ENCODE data around the gene STN1. TPM values are rescaled to one million over a fixed set of nuclear protein-coding genes. Genes with fewer than 3 reads are reported as not detected.

The STN1 gene
- total RNA-seq, 1 donor from 2014 or later, result 33.9 TPM

DNA sequence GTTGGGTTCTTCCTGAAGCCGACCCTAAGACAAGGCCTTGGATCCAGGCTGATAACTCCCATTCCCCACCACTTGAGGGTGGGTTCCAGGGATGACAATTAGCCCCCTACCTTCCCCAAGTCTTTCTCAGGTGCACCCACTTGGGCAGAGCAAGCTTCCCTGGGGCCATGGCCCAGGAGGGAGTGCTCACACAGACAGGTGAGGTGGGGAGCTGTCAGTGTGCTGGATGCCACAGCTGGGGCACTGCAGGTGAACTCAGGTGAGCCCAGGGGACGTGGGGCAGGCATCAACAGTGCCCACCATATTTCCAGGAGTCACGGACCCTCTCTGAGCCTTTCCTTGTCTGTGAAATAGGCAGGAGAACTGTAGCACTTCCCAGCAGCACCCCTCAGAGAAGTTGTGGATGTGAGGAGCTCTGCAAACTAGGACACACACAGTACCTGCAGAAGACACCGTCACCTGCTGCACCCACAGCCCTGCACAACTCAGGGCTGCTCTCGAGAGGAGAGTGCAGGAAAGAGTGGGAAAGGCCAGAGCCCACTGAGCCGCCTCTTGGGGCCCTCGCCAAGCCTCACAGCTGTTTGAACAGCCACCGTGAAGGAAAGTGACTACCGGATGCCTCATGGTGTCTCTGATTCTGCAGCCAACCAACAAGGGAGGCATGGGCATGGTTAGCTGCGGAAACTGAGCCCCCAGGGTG lies 80.5 kb downstream of the STN1 start:
- intact Hi-C loops (cut with DNase I), result no loop called here

GRCh38 chr10:103836861-103837260 lies 81.1 kb downstream of the STN1 start:
- peak; percentile 35 for DNase-seq (ENCODE audit: low spot score)
- intact Hi-C loops (cut with DNase I), result no loop called here

More for the DNA sequence above, 80.5 kb downstream of the STN1 start:
- peak; percentile 65 for DNase-seq (ENCODE audit: low spot score)

DNA sequence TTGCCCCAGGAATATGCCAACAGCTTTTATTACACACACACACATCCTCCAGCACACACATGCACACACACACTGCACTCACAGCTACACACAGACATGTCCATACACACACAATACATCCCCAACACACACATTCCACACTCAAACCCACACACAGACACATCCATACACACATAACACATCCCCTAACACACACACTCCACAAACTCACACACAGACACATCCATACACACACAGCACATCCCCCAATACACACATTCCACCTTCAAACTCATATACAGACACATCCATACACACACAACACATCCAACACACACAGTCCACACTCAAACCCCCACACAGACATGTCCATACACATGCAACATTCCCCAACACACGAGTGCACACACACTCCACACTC lies 81.7 kb downstream of the STN1 start:
- intact Hi-C loops (cut with DNase I), result no loop called here
- DNase-seq (ENCODE audit: low spot score), result no peak

DNA sequence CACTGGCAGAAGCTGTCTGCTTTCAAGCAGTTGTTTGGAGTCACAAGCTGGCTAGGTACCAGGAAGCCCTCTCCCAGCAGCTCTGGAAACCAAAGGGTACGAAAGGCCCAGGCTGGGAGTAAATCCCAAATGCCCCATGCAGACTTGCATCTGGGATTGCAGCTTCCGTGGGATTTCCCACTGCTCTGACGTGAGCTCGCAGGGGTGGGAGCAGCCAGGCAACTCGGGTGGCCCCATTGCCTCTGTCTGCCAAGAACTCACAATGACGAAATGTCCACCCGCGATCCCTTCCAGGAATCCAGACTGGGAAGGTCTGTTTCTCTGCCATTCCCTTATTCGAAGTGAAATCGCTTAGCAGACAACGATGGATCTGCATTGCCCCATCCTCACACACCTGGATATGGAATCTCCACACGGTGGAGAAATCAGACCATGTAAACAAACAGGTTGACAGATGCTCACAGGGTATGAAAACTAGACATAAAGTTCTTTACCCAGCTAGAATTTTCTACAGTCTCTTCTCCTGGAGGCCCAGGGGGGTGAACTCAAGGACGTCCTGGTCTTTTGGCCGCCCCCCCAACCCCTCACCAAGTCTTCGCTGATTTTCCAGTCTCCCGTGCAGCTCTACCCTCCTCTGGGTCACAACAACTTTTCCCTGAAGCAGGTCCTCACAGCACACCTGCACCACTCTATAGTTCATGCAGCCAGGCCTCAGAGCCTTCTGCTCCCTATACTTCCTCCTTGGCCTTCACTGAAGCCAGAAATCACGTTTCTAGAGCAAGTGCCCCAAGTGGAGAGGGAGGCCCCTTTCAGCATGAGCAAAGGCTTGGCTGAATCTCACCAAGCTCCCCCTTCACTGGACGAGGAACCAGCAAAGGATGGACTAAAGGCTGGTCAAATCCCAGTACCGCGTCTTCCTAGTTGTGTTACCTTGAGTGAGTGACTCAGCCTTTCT lies 82.6 kb downstream of the STN1 start:
- DNase-seq (ENCODE audit: low spot score), result peak; percentile 83
- intact Hi-C loops (cut with DNase I), result no loop called here

DNA sequence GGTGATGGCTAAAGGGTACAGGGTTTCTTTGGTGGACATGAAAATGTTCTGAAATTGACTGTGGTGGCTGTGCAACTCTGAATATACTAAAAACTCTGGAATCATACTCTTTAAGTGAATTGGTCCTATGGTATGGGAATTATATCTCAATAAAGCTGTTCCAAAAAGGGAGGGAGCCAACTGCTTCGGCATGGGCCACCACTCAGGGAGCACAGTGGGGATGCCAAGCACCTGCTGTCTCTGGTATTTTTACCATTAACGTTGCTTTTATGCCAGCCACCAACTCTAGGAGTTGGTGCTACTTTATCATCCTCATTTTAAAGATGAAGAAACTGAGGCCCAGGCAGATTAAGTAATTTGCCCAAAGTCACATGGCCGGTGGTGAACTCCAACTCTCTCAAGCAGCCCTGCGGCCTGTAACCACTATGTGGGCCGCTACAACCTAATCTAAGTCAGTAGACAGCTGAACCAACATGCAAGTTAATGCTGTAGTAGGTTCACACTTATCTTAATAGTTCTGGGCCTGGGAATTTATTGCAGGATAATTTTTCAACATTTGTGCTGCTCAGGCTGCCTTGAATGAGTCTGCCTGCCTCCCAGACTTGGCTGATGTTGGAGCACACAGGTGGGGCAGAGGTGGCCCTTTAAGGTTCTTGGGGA lies 83.4 kb downstream of the STN1 start:
- intact Hi-C loops (cut with DNase I), result no loop called here
- DNase-seq (ENCODE audit: low spot score), result no peak

DNA sequence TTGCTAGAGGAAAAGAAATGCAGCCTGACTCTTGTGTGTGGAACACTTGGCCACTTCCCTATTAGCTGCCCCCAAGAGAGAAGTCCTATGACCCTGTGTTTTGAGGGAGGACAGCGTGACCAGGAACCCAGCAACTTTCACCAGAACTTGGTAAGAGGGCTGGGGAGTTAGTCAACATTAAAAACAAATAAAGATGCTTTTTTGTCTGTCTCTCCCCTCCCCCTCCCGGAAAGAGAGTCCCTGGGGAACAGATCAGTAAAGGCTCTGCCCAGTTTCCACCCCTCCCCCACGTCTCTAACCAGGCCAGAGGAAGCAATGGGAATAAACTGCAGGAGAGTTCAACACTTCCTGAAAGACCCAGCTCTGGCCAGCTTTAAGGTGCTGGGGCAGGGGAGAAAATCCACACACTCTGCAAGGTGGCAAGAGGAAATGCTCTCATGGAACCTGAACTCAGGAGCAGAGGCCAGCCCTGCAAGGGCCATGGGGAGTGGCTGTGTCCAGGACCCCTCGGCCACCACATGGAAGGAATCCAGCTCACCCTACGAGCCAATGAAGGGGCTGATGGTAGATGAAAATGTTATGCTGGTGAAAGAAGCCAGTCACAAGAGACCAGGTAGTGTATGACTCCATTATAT lies 84.1 kb downstream of the STN1 start:
- intact Hi-C loops (cut with DNase I), result no loop called here

DNA sequence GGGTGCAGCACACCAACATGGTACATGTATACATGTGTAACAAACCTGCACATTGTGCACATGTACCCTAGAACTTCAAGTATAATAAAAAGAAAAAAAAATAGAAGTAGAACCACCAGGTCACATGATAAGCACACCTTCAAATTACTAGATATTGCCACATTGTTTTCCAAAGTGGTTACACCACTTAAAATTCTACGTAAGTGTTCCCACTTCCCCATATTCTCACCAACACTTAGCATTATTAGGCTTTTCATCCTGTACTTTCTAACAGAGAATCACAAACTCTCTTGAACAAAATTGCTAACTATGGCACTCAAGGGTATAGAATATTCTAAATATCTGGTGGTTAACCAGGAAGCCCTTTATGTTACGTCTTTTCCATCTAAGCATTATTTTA lies 85.2 kb downstream of the STN1 start:
- no peak for DNase-seq (ENCODE audit: low spot score)
- intact Hi-C loops (cut with DNase I), result no loop called here

More for the DNA sequence above, 84.1 kb downstream of the STN1 start:
- DNase-seq (ENCODE audit: low spot score), result no peak

Other genes starting within 250 kb of the STN1 start
- 45.0 TPM for gene SH3PXD2A, start 62.6 kb downstream of the STN1 start, total RNA-seq
- 59.7 TPM for gene SLK, start 49.0 kb upstream of the STN1 start, total RNA-seq
- 0.22 TPM for gene COL17A1, start 167.7 kb upstream of the STN1 start, total RNA-seq
- gene SFR1, start 204.0 kb upstream of the STN1 start, total RNA-seq, result 7.2 TPM